Right atrium auricular region (tissue), 2 donors: ENCODE measurements around the gene NRXN3. TPM values are rescaled to one million over a fixed set of nuclear protein-coding genes. Genes with fewer than 3 reads are reported as not detected.

Experiments
- DNase-seq: peaks from one replicate; pipeline ENCODE4 v3.0.0-alpha.2; 2019; ENCODE audit warnings: low spot score
- H3K27ac ChIP-seq, 2 donors: fragments of 200-600 bp; sonication (generic); 1 replicate in 1 of 2; 2 replicates in 1 of 2; pipeline ENCODE4 v1.5.1; 2016 to 2019
- H3K27me3 ChIP-seq, 2 donors: fragments of 200-600 bp; sonication (generic); one replicate each; pipeline versions ENCODE4 v1.5.1 to v1.6.0; 2017 to 2019
- H3K36me3 ChIP-seq: fragments of 200-600 bp; sonication (generic); one replicate; pipeline ENCODE4 v1.5.1; 2016
- H3K4me1 ChIP-seq, 2 donors: fragments of 200-600 bp; sonication (generic); one replicate each; pipeline versions ENCODE4 v1.5.1 to v1.6.0; 2017 to 2019
- H3K4me3 ChIP-seq, 2 donors: fragments of 200-600 bp; sonication (generic); 1 replicate in 1 of 2; 2 replicates in 1 of 2; pipeline ENCODE4 v1.5.1; 2017 to 2019; ENCODE audit warnings: mild to moderate bottlenecking in 1 of 2, moderate library complexity in 1 of 2
- H3K9me3 ChIP-seq, 2 donors: fragments of 200-600 bp; sonication (generic); one replicate each; pipeline ENCODE4 v1.5.1; 2019
- total RNA-seq, 2 donors: library from RNA; depleted of rRNA; stranded (reverse); fragments of >200 nt; gene quantifications; one replicate each; pipeline ENCODE4 v1.1.0, GENCODE V29; 2016
- TF ChIP-seq, protein P1 (sequence below), 2 donors: fragments of 200-600 bp; sonication (generic); IDR thresholded peaks; one replicate each; pipeline ENCODE4 v1.5.1; 2019; ENCODE audit warnings: antibody characterized with exemption in 2 of 2

Gene NRXN3
- total RNA-seq, 2 donors from 2014 or later = 2.0 to 2.3 TPM

DNA sequence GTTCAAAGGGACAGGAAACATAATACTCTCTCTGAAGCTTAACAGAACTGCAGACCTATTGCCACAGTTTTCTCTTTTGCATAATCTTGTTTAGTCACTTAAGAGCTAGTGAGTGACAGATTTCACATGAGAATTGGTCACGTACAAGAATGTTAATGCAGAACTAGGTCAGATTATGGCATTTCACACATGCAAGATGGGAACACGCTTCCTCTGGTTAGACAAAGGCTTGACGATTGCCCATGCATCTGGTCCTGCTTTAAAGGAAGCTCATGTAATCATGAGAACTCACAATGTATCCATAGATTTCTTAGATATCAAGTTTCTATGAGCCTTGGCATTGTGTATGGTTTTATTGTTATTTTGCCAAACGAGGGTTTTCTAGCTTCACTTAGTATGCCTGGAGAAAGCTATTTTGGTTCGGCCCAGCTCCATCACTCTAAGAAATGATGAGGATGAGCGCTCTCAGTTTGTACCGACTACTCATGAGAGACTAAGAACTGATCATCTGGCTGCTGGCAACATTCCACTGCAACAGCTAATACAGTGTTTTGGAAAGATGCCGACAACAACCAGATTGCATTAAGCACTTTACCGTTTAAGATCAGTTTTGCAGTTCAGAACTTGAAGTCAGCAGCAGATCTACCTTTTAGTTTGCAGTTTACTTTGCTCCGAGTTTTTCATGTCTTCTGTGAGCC, 1661.2 kb downstream of the NRXN3 start:
- TF ChIP-seq, protein P1, sequence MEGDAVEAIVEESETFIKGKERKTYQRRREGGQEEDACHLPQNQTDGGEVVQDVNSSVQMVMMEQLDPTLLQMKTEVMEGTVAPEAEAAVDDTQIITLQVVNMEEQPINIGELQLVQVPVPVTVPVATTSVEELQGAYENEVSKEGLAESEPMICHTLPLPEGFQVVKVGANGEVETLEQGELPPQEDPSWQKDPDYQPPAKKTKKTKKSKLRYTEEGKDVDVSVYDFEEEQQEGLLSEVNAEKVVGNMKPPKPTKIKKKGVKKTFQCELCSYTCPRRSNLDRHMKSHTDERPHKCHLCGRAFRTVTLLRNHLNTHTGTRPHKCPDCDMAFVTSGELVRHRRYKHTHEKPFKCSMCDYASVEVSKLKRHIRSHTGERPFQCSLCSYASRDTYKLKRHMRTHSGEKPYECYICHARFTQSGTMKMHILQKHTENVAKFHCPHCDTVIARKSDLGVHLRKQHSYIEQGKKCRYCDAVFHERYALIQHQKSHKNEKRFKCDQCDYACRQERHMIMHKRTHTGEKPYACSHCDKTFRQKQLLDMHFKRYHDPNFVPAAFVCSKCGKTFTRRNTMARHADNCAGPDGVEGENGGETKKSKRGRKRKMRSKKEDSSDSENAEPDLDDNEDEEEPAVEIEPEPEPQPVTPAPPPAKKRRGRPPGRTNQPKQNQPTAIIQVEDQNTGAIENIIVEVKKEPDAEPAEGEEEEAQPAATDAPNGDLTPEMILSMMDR (IDR thresholded peaks at IDR 0.05) = no peak
- H3K4me1 ChIP-seq = no peaks in the 10 kb centered on the region
- no peaks in the 10 kb centered on the region for H3K9me3 ChIP-seq
- no peaks in the 10 kb centered on the region for H3K36me3 ChIP-seq
- no peak overlapping the region for H3K4me3 ChIP-seq
- no peaks in the 10 kb centered on the region for H3K27me3 ChIP-seq
- no peak for DNase-seq
- H3K27ac ChIP-seq = no peak overlapping the region

- TF ChIP-seq, protein P1 (IDR thresholded peaks at IDR 0.05) = no peak
- Histone ChIP-seq H3K4me3 (no peak overlapping the region), H3K36me3 (no peaks in the 10 kb centered on the region), H3K27me3 (no peaks in the 10 kb centered on the region), H3K9me3 (no peaks in the 10 kb centered on the region), H3K27ac (no peak overlapping the region), H3K4me1 (no peaks in the 10 kb centered on the region)
- DNase-seq = no peak
Measured at GRCh38 chr14:79833781-79834180, 1663.6 kb downstream of the NRXN3 start.

GRCh38 chr14:79834868-79835267, 1664.7 kb downstream of the NRXN3 start:
- H3K9me3 ChIP-seq = no peaks in the 10 kb centered on the region
- H3K36me3 ChIP-seq = no peaks in the 10 kb centered on the region
- TF ChIP-seq, protein P1 (IDR thresholded peaks at IDR 0.05) = no peak
- no peak overlapping the region for H3K27ac ChIP-seq
- no peaks in the 10 kb centered on the region for H3K4me1 ChIP-seq
- H3K4me3 ChIP-seq = no peak overlapping the region
- no peak for DNase-seq
- no peaks in the 10 kb centered on the region for H3K27me3 ChIP-seq

GRCh38 chr14:79836577-79836976, 1666.4 kb downstream of the NRXN3 start:
- H3K4me3 ChIP-seq = no peak overlapping the region
- no peaks in the 10 kb centered on the region for H3K27me3 ChIP-seq
- no peak overlapping the region for H3K27ac ChIP-seq
- TF ChIP-seq, protein P1 (IDR thresholded peaks at IDR 0.05) = no peak
- no peak for DNase-seq
- H3K36me3 ChIP-seq = no peaks in the 10 kb centered on the region
- peaks cover 0 to 4% of the 10 kb centered on the region in 2 donors for H3K4me1 ChIP-seq
- no peaks in the 10 kb centered on the region for H3K9me3 ChIP-seq

DNA sequence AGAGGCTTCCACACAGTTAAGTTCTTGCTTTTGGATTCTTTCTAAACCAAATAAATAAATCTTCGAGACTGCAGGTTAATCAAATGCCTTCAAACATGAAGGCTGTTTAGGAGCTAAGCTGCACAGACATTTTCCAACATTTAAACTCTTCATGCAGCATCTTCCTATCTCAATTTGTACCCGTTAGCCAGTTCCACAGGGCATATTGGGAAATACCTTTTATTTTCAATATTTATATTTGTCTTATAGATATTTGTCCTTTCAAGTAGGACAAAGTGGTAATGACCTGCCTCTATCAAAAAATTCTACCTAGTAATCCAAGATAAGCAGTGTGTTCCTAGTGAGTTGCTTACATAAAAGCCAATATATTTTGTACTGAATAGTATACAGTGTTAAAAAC, 1667.5 kb downstream of the NRXN3 start:
- H3K4me1 ChIP-seq = peaks cover 0 to 9% of the 10 kb centered on the region in 2 donors
- DNase-seq = no peak

More for the DNA sequence above, 1667.5 kb downstream of the NRXN3 start:
- Histone ChIP-seq H3K4me3 (no peak overlapping the region), H3K27me3 (no peaks in the 10 kb centered on the region), H3K36me3 (no peaks in the 10 kb centered on the region), H3K27ac (no peak overlapping the region), H3K9me3 (no peaks in the 10 kb centered on the region)
- TF ChIP-seq, protein P1 (IDR thresholded peaks at IDR 0.05) = no peak
